HEK293 (cell line): ENCODE measurements around the gene STX1B.

Source experiments
- TCF7L2 ChIP-seq: IDR thresholded peaks from 2 replicates; pipeline ENCODE4 v1.6.1; 2011; ENCODE audit warnings: low read depth, mild to moderate bottlenecking, inconsistent platforms, low read length, moderate library complexity, borderline replicate concordance
- ZNF239 ChIP-seq: fragments of 450-650 bp; formaldehyde crosslinking; IDR thresholded peaks from 2 replicates; pipeline ENCODE4 v1.5.1; 2016; ENCODE audit warnings: missing biosample characterization, missing genetic modification characterization
- TF ChIP-seq, protein P1 (sequence below): fragments of 450-650 bp; formaldehyde crosslinking; IDR thresholded peaks from 2 replicates; pipeline ENCODE4 v1.5.1; 2016; ENCODE audit warnings: missing biosample characterization, missing genetic modification characterization
- TF ChIP-seq, protein P2 (sequence below): fragments of 450-650 bp; formaldehyde crosslinking; IDR thresholded peaks from 2 replicates; pipeline ENCODE4; 2016; ENCODE audit warnings: missing biosample characterization, missing genetic modification characterization

DNA sequence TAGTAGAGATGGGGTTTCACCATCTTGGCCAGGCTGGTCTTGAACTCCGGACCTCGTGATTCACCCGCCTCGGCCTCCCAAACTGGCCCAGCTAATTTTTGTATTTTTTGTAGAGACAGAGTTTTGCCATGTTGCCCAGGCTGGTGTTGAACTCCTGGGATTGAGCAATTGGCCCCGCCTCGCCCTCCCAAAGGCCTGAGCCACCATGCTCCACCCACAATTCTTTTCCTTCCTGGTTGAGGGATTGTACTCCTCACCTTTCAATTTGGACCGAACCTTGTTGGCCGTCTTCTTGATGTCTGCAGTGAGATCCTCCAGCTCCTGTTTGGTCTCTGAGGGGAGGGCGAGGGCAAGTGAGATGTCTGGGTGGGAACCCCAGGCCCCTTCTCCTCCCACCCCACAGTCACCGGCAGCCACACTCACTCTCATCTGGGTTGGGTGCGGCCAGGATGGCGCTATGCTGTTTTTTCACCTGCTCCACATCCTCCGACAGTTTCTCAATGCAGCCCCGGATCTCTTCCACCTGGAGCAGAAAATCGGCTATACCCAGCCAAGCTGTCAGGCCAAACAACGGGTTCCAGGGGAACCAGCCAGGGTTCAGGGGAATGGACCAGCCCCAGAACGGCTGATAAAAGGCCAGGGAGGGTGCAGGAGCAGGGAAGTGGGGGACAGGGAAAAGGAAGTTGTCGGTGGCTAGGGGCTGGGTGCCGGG is 9.6 kb downstream of the STX1B start:
- TF ChIP-seq, protein P1, sequence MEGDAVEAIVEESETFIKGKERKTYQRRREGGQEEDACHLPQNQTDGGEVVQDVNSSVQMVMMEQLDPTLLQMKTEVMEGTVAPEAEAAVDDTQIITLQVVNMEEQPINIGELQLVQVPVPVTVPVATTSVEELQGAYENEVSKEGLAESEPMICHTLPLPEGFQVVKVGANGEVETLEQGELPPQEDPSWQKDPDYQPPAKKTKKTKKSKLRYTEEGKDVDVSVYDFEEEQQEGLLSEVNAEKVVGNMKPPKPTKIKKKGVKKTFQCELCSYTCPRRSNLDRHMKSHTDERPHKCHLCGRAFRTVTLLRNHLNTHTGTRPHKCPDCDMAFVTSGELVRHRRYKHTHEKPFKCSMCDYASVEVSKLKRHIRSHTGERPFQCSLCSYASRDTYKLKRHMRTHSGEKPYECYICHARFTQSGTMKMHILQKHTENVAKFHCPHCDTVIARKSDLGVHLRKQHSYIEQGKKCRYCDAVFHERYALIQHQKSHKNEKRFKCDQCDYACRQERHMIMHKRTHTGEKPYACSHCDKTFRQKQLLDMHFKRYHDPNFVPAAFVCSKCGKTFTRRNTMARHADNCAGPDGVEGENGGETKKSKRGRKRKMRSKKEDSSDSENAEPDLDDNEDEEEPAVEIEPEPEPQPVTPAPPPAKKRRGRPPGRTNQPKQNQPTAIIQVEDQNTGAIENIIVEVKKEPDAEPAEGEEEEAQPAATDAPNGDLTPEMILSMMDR (tag by site-specific recombination), result no peak
- TF ChIP-seq, protein P2, sequence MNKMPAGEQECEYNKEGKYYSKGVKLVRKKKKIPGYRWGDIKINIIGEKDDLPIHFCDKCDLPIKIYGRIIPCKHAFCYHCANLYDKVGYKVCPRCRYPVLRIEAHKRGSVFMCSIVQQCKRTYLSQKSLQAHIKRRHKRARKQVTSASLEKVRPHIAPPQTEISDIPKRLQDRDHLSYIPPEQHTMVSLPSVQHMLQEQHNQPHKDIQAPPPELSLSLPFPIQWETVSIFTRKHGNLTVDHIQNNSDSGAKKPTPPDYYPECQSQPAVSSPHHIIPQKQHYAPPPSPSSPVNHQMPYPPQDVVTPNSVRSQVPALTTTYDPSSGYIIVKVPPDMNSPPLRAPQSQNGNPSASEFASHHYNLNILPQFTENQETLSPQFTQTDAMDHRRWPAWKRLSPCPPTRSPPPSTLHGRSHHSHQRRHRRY (tag by site-specific recombination), result no peak
- TF ChIP-seq ZNF239 (tag by site-specific recombination), result no peak
- TF ChIP-seq TCF7L2, result no peak
